NCI-H2196 (cell line): ENCODE results near the gene GLP1R.
"Not testable (repeated sequence)": the region's sequence is repeated elsewhere in the genome, so short reads cannot be mapped to it uniquely, and the experiment has no call there.

Source experiments
- DNase-seq: peaks from one replicate; lab custom pipeline; 2025; ENCODE audit not compliant: unreplicated experiment; lab: John Stamatoyannopoulos, UW

Gene GLP1R

GRCh38 chr6:39118921-39119320, 70.3 kb downstream of the GLP1R start:
- no peak for DNase-seq

- no peak for DNase-seq
Observed at GRCh38 chr6:39124114-39124513, 75.5 kb downstream of the GLP1R start.

GRCh38 chr6:39128106-39128505, 79.5 kb downstream of the GLP1R start:
- peak; percentile 32 for DNase-seq

GRCh38 chr6:39128832-39129231, 80.3 kb downstream of the GLP1R start:
- DNase-seq, result no peak

- DNase-seq, result no peak
Observed at GRCh38 chr6:39130691-39131090, 82.1 kb downstream of the GLP1R start.

GRCh38 chr6:39134761-39135160, 86.2 kb downstream of the GLP1R start:
- not testable (repeated sequence) for DNase-seq

GRCh38 chr6:39136207-39136606, 87.6 kb downstream of the GLP1R start:
- not testable (repeated sequence) for DNase-seq

- DNase-seq, result no peak
Observed at GRCh38 chr6:39137245-39137644, 88.7 kb downstream of the GLP1R start.
